Measurements from ENCODE around the gene ARHGEF6. TPM values are rescaled to one million over a fixed set of nuclear protein-coding genes. Genes with fewer than 3 reads are reported as not detected.

ARHGEF6 gene
- total RNA-seq, 2 experiments from 2014 or later, result 50.8 to 64.5 TPM

- intact Hi-C loops (cut with micrococcal nuclease; ENCODE audit: unreplicated experiment), result no loop called here
- ChIA-PET CTCF (ENCODE audit: unreplicated experiment) (no interaction called here), POLR2A (interaction anchor here (0.5 to 1.0 kb wide), 2 partner anchors 20 to 86 kb away, joined by 4 to 5 read pairs; no protein-coding TSS in a partner anchor)
- DNase-seq (ENCODE audit: low spot score), result no peak
- H3K27ac ChIP-seq (ENCODE audit: low read depth, low read length, poor library complexity, severe bottlenecking), result no peak overlapping the region
- no peak overlapping the region for H2AFZ ChIP-seq (ENCODE audit: low read length)
- peaks cover 16% of the 10 kb centered on the region for H3K4me1 ChIP-seq (ENCODE audit: insufficient read depth, low read length, poor library complexity, severe bottlenecking)
- no peak overlapping the region for H3K4me3 ChIP-seq (ENCODE audit: low read depth, low read length, poor library complexity, severe bottlenecking)
- TF ChIP-seq EZH2phosphoT487 (IDR thresholded peaks at IDR 0.05; ENCODE audit: borderline replicate concordance, low read depth, low read length) (no peak), CTCF (conservative IDR thresholded peaks at IDR 0.05; ENCODE audit: low read length) (no peak)
- no peaks in the 10 kb centered on the region for H4K20me1 ChIP-seq (ENCODE audit: insufficient read depth, low read length)
- no peaks in the 10 kb centered on the region for H3K79me2 ChIP-seq (ENCODE audit: insufficient read depth, low read depth, low read length)
- H3K4me2 ChIP-seq (ENCODE audit: low read length), result no peak overlapping the region
- H3K36me3 ChIP-seq (ENCODE audit: insufficient read depth, low read length), result peaks cover 47% of the 10 kb centered on the region
- H3K9me2 ChIP-seq (ENCODE audit: insufficient read depth, low read length), result no peaks in the 10 kb centered on the region
- H3K9me3 ChIP-seq (ENCODE audit: low read length), result no peaks in the 10 kb centered on the region
- BruUV-seq (replicated peaks), result no TSS peak
Measured at GRCh38 chrX:136733613-136734012, 47.1 kb downstream of the ARHGEF6 start.

- no peaks in the 10 kb centered on the region for H3K79me2 ChIP-seq (ENCODE audit: insufficient read depth, low read depth, low read length)
- intact Hi-C loops (cut with micrococcal nuclease; ENCODE audit: unreplicated experiment), result no loop called here
- DNase-seq (ENCODE audit: low spot score), result no peak
- no peaks in the 10 kb centered on the region for H3K9me3 ChIP-seq (ENCODE audit: low read length)
- ChIA-PET CTCF (ENCODE audit: unreplicated experiment) (no interaction called here), POLR2A (no interaction called here)
- peaks cover 19% of the 10 kb centered on the region for H3K4me1 ChIP-seq (ENCODE audit: insufficient read depth, low read length, poor library complexity, severe bottlenecking)
- H3K36me3 ChIP-seq (ENCODE audit: insufficient read depth, low read length), result peaks cover 47% of the 10 kb centered on the region
- BruUV-seq (replicated peaks), result no TSS peak
- no peak overlapping the region for H3K4me2 ChIP-seq (ENCODE audit: low read length)
- H3K27ac ChIP-seq (ENCODE audit: low read depth, low read length, poor library complexity, severe bottlenecking), result no peak overlapping the region
- TF ChIP-seq CTCF (conservative IDR thresholded peaks at IDR 0.05; ENCODE audit: low read length), result no peak
- TF ChIP-seq EZH2phosphoT487 (IDR thresholded peaks at IDR 0.05; ENCODE audit: borderline replicate concordance, low read depth, low read length), result no peak
- no peak overlapping the region for H3K4me3 ChIP-seq (ENCODE audit: low read depth, low read length, poor library complexity, severe bottlenecking)
- H2AFZ ChIP-seq (ENCODE audit: low read length), result no peak overlapping the region
- H4K20me1 ChIP-seq (ENCODE audit: insufficient read depth, low read length), result no peaks in the 10 kb centered on the region
- no peaks in the 10 kb centered on the region for H3K9me2 ChIP-seq (ENCODE audit: insufficient read depth, low read length)
Measured at GRCh38 chrX:136731798-136732197, 48.9 kb downstream of the ARHGEF6 start.

- Histone ChIP-seq H3K79me2 (ENCODE audit: insufficient read depth, low read depth, low read length) (no peaks in the 10 kb centered on the region), H3K9me2 (ENCODE audit: insufficient read depth, low read length) (no peaks in the 10 kb centered on the region), H3K4me2 (ENCODE audit: low read length) (no peak overlapping the region), H3K9me3 (ENCODE audit: low read length) (no peaks in the 10 kb centered on the region), H3K4me1 (ENCODE audit: insufficient read depth, low read length, poor library complexity, severe bottlenecking) (peaks cover 21% of the 10 kb centered on the region), H4K20me1 (ENCODE audit: insufficient read depth, low read length) (no peaks in the 10 kb centered on the region), H3K36me3 (ENCODE audit: insufficient read depth, low read length) (peaks cover 47% of the 10 kb centered on the region), H2AFZ (ENCODE audit: low read length) (no peak overlapping the region), H3K27ac (ENCODE audit: low read depth, low read length, poor library complexity, severe bottlenecking) (no peak overlapping the region), H3K4me3 (ENCODE audit: low read depth, low read length, poor library complexity, severe bottlenecking) (no peak overlapping the region)
- BruUV-seq (replicated peaks), result no TSS peak
- ChIA-PET CTCF (ENCODE audit: unreplicated experiment) (no interaction called here), POLR2A (no interaction called here)
- TF ChIP-seq CTCF (conservative IDR thresholded peaks at IDR 0.05; ENCODE audit: low read length) (no peak), EZH2phosphoT487 (IDR thresholded peaks at IDR 0.05; ENCODE audit: borderline replicate concordance, low read depth, low read length) (no peak)
- no peak for DNase-seq (ENCODE audit: low spot score)
- intact Hi-C loops (cut with micrococcal nuclease; ENCODE audit: unreplicated experiment), result no loop called here
Measured at GRCh38 chrX:136731207-136731782, 49.4 kb downstream of the ARHGEF6 start.
